Ovary (tissue), 3 donors: ENCODE results near the gene TGFB1.

Experiments
- CTCF ChIP-seq, 3 donors: fragments of 450-650 bp in 2 of 3; fragments of 200-600 bp in 1 of 3; IDR thresholded peaks; one replicate each; pipeline versions ENCODE4 v1.5.1 to v1.8.0; 2016 to 2022; ENCODE audit warnings: antibody characterized with exemption in 3 of 3, mild to moderate bottlenecking in 1 of 3
- EP300 ChIP-seq: sonication (generic); formaldehyde crosslinking; IDR thresholded peaks from one replicate; pipeline ENCODE4 v1.6.1; 2017; ENCODE audit warnings: antibody characterized with exemption
- POLR2A ChIP-seq: fragments of 450-650 bp; IDR thresholded peaks from one replicate; pipeline ENCODE4 v1.6.1; 2017; ENCODE audit warnings: antibody characterized with exemption, mild to moderate bottlenecking, moderate library complexity
- donor health status: DM: no; HTN: no; CAD: no.

GRCh38 chr19:41328842-41329225 is 24.9 kb downstream of the TGFB1 start:
- TF ChIP-seq CTCF (IDR thresholded peaks at IDR 0.05) (no peak), POLR2A (no peak), EP300 (no peak)
